ENCODE data around the gene CORO6.

DNA sequence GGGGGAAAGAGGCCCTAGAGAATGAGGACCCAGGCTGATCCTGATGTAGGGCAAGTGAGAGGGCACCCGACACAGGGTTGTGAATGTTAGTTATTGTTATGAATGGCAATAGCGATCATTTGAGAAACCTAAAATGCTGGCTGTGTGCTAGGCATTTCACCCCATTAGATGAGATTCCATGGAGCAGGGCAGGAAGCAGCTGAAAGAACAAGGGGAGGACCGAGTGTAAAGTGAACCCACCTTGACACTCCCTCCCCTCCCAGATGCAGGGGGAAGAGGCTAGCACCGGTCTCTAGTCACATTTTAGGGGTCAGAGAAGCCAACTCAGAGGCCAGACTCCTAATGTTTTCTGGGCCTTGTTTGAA is 553 bp upstream of the CORO6 start:
- TF ChIP-seq, protein P1, sequence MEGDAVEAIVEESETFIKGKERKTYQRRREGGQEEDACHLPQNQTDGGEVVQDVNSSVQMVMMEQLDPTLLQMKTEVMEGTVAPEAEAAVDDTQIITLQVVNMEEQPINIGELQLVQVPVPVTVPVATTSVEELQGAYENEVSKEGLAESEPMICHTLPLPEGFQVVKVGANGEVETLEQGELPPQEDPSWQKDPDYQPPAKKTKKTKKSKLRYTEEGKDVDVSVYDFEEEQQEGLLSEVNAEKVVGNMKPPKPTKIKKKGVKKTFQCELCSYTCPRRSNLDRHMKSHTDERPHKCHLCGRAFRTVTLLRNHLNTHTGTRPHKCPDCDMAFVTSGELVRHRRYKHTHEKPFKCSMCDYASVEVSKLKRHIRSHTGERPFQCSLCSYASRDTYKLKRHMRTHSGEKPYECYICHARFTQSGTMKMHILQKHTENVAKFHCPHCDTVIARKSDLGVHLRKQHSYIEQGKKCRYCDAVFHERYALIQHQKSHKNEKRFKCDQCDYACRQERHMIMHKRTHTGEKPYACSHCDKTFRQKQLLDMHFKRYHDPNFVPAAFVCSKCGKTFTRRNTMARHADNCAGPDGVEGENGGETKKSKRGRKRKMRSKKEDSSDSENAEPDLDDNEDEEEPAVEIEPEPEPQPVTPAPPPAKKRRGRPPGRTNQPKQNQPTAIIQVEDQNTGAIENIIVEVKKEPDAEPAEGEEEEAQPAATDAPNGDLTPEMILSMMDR (IDR thresholded peaks at IDR 0.05) = no peak
- TF ChIP-seq POLR2A (IDR thresholded peaks at IDR 0.05) = no peak
